ENCODE results near the gene AADAT. TPM values are rescaled to one million over a fixed set of nuclear protein-coding genes. Genes with fewer than 3 reads are reported as not detected.
"Not testable (repeated sequence)": the region's sequence is repeated elsewhere in the genome, so short reads cannot be mapped to it uniquely, and the experiment has no call there.

AADAT gene
- total RNA-seq, result 2.0 TPM
- long read RNA-seq, partial matches to known transcripts, result 0 of 2 reads
- long read RNA-seq, other reads (novel, unspliced or antisense), result 0 of 2 reads

GRCh38 chr4:170089668-170090351 is at the start of gene AADAT:
TSS of gene AADAT (minus strand) at chr4:170089956. CDS start at chr4:170089690, 266 bp downstream.
- no peak for DNase-seq (ENCODE audit: low spot score)

GRCh38 chr4:170138580-170139194 is 48.9 kb upstream of the AADAT start:
- DNase-seq (ENCODE audit: low spot score), result no peak

DNA sequence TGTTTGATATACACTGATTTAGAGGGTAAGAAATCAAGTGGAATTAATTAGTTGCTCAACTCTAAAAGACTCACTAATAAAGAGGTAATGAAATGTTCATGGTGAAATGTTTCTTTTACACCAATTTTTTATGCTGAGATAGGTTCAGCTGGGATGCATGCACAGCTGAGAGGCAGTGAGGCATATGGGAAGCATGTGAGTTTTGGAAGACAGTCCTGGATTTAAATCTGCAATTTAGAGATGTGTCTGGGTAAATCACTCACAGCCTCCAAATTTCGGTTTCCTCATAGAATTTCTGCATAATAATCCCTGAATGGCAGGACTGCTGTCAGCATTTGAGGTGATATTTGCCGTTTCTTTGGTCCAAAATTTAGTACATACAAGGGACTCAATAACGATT is 48.2 kb upstream of the AADAT start:
- DNase-seq (ENCODE audit: low spot score), result no peak

- DNase-seq (ENCODE audit: low spot score), result no peak
These were observed 47.7 kb upstream of the AADAT start for GRCh38 chr4:170137466-170137865.

DNA sequence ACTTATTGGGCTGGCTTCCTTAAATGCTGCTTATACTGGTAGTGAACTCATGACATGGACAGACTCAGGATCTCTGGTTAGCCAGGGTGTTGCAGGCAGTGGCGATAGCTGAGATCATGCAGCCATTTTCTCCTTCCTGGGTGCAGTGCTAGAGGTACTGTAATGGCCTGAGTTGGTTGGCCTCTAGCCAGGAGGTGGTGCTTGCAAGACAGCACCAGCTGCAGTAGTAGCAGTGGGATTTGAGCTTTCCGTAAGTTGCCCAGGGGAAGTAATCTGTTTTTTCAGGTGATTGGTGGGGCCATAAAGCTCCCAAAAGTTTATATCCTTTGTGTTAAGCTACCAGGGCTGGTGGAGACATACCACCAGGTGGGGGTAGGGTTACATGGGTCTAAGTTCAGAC is 45.1 kb upstream of the AADAT start:
- DNase-seq (ENCODE audit: low spot score), result no peak

- no peak for DNase-seq (ENCODE audit: low spot score)
These were observed 38.6 kb upstream of the AADAT start for GRCh38 chr4:170128219-170128804.

- no peak for DNase-seq (ENCODE audit: low spot score)
These were observed 38.0 kb upstream of the AADAT start for GRCh38 chr4:170127758-170128157.

- DNase-seq (ENCODE audit: low spot score), result no peak
These were observed 34.6 kb upstream of the AADAT start for GRCh38 chr4:170124406-170124805.

DNA sequence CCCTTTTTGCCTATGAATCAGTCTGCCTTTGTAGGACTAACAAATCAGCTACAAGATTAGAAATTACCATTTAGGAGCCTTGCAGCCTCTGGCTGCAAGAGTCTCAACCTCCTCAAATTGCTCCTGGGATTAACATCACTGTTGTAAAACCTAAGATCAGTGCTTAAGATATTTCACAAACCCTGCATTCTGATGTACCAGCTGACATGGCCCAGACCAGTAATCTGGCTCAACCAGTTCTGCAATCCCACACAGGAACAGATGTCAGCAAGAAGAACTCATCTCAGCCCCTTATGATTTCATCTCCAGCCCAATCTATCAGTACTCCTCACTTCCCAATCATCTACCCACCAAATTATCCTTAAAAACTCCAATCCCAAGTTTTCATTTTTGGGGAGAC is 32.5 kb upstream of the AADAT start:
- DNase-seq (ENCODE audit: low spot score), result no peak

DNA sequence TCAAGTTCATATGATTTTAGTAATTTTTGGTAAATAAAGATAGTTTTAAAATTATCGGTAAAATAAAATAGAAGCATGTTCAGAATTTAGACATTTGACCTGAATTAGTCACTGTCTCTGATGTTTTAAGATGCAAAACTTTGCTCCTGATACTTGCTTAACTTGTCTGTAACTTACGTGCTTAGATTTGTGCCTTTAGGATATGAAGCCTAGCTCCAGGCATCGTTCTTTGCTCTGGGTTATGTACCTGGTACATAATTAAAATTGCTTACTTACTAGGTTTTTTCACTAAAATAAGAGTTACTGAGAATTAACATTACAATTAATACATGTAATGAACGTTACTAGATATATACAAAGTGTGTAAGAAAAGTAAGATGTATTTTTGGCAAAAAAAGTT is 24.9 kb upstream of the AADAT start:
- no peak for DNase-seq (ENCODE audit: low spot score)

DNA sequence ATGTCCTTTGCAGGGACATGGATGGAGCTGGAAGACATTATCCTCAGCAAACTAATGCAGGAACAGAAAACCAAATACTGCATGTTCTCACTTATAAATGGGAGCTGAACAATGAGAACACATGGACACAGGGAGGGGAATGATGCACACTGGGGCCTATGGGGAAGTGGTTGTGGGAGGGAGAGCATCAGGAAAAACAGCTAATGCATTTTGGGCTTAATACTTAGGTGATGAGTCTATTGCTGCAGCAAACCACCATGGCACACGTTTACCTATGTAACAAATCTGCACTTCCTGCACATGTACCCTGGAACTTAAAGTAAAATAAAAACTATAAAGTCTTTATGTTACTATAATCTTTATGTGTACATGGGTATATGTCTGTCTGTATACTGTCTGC is 24.4 kb upstream of the AADAT start:
- DNase-seq (ENCODE audit: low spot score), result not testable (repeated sequence)

DNA sequence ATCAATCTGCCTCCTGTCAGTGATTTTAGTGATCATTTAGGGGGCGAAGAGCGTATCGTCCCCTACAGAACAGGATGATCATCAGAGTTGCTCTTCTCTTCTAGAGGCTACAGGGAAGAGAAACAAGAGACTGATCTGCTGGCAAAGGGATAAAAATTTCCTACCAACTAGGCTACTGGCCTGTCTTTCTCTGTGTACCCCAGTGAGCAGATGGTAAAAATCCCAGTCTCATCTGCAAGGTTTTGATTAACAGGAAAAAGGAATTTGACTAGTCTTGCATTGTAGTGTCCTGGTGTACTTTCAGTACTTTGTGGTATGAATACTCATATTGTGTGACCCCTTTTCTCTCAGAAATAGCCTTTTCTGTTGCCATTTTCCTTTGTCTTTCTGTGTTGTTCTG is 21.8 kb upstream of the AADAT start:
- no peak for DNase-seq (ENCODE audit: low spot score)

GRCh38 chr4:170111085-170111484 is 21.3 kb upstream of the AADAT start:
- no peak for DNase-seq (ENCODE audit: low spot score)

DNA sequence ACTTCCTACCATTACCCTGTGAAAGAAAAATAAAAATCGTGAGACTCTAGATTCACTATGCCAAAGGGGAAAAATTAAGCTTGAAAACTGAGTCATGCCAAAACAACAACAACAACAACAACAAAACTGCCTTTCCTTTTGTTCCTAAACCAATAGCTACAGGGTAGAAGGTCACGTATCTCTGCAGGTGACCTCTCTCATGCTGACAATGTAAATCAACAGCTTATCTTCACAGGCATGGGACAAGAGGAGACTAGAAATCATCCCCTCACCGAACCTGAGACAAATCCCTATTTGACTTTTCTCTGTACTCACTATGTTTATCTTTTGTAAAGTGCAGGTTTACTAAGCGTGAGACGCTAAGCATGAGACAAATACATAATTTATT is 20.5 kb upstream of the AADAT start:
- DNase-seq (ENCODE audit: low spot score), result no peak

DNA sequence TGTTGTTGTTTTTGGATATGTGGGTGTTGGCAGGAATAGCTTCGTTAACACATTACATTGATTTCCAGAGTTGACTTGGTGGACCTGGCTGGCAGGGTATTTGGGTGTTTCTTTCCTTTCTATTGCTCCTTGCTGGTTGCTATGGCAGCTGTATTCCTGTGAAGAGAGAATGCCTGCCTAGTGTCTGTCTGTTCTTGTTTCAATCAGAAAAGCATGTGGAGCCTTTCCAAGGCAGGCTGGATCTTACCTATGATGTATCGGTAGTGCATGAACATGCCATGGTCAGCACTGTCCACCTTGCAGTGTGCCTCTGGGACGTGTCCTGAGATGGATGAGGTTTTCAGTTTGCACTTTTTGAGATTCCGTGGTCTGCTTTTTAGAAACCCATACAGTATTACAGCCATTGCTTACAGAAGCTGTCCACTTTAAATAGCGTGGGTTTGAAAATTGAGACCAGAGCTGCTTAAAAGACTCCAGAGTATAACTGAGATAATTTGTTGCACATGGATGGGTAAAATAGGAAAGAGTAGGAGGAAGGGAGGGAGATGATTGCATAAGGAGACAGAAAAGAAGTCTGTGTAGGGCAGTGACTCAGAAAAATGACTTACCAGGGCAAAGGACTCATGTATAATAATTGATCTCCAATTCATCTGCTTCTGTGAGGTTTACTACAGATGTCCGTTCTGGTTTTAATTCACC is 20.0 kb upstream of the AADAT start:
- no peak for DNase-seq (ENCODE audit: low spot score)

- no peak for DNase-seq (ENCODE audit: low spot score)
These were observed 17.1 kb upstream of the AADAT start for GRCh38 chr4:170106900-170107299.

- no peak for DNase-seq (ENCODE audit: low spot score)
These were observed 12.7 kb upstream of the AADAT start for GRCh38 chr4:170102426-170102825.

GRCh38 chr4:170098171-170098570 is 8.4 kb upstream of the AADAT start:
- DNase-seq (ENCODE audit: low spot score), result not testable (repeated sequence)

GRCh38 chr4:170097681-170098080 is 7.9 kb upstream of the AADAT start:
- DNase-seq (ENCODE audit: low spot score), result no peak

DNA sequence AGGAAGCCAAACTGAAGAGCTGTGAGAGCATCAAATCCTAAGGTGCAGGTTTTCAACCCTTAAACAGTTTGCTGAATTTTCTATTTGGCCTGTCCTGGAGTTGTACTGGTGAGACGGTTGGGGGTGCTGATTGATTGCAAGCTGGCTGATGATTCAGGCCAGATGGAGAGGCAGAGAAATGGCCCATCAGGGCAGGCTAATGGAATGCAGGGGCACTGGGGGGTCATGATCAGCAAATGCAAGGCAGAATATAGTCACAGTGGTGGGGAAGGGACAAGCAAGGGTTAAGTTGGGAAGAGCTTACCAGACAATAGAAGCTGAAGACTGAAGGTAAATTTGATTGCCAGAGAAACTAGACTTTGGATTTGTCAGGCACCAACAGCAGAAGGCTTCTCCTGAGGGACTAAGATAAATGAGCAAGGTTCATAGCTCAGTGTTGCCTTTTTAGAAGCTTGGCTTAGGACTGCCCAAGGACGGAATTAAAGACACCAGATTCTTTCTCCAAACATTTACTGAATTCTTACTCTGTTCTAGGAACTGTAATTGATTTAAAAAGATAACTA is 4.3 kb upstream of the AADAT start:
- no peak for DNase-seq (ENCODE audit: low spot score)

DNA sequence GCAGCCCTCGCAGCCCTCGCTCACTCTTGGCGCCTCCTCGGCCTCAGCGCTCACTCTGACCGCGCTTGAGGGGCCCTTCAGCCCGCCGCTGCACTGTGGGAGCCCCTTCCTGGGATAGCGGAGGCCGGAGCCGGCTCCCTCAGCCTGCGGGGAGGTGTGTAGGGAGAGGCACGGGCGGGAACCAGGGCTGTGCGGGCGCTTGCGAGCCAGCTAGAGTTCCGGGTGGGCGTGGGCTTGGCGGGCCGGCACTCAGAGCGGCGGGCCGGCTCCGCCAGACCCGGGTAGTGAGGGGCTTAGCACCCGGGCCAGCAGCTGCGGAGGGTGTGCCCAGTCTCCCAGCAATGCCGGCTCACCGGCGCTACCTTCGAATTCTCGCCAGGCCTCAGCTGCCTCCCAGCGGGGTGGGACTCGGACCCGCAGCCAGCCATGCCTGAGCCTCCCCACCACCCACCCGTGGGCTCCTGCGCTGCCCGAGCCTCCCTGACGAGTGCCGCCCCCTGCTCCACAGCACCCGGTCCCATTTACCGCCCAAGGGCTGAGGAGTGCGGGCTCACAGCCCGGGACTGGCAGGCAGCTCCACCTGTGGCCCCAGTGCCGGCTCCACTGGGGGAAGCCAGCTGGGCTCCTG is 1.4 kb upstream of the AADAT start:
- no peak for DNase-seq (ENCODE audit: low spot score)

Data from mesenteric fat pad (tissue), 1 donor.